Tibial artery (tissue), 4 donors: ENCODE data around the gene CINP.
"Not testable (repeated sequence)": the region's sequence is repeated elsewhere in the genome, so short reads cannot be mapped to it uniquely, and the experiment has no call there.

Source experiments
- DNase-seq, 2 donors: peaks; one replicate each; pipeline ENCODE4 v3.0.0-alpha.2; 2019
- H3K27ac ChIP-seq, 2 donors: fragments of 200-600 bp; sonication (generic) in 1 of 2; 1 replicate in 1 of 2; 2 replicates in 1 of 2; pipeline ENCODE4 v1.5.1; 2018 to 2019; ENCODE audit warnings: mild to moderate bottlenecking in 1 of 2
- H3K27me3 ChIP-seq, 2 donors: fragments of 200-600 bp; sonication (generic) in 1 of 2; one replicate each; pipeline versions ENCODE4 v1.5.1 to v1.6.0; 2016 to 2019
- H3K36me3 ChIP-seq, 3 donors: fragments of 200-600 bp; sonication (generic) in 2 of 3; one replicate each; pipeline ENCODE4 v1.5.1; 2016 to 2019; ENCODE audit warnings: mild to moderate bottlenecking in 2 of 3
- H3K4me1 ChIP-seq, 4 donors: fragments of 200-600 bp; sonication (generic) in 2 of 4; 1 replicate in 3 of 4; 2 replicates in 1 of 4; pipeline ENCODE4 v1.5.1; 2016 to 2019
- H3K4me3 ChIP-seq, 2 donors: fragments of 200-600 bp; sonication (generic) in 1 of 2; 1 replicate in 1 of 2; 2 replicates in 1 of 2; pipeline ENCODE4 v1.5.1; 2018 to 2019; ENCODE audit warnings: mild to moderate bottlenecking in 2 of 2
- H3K9me3 ChIP-seq, 3 donors: fragments of 200-600 bp; sonication (generic) in 1 of 3; one replicate each; pipeline ENCODE4 v1.5.1; 2016 to 2019
- CTCF ChIP-seq, 2 experiments: fragments of 200-600 bp in 1 of 2; fragments of 450-650 bp in 1 of 2; IDR thresholded peaks; one replicate each; pipeline ENCODE4 v1.5.1; 2017 to 2019; ENCODE audit warnings: antibody characterized with exemption in 2 of 2, mild to moderate bottlenecking in 1 of 2, moderate library complexity in 1 of 2
- intact Hi-C: fragments of 100-400 bp; cut with DNase I; formaldehyde crosslinking; loops from one replicate; pipeline ENCODE4 v1.15.0; 2023; ENCODE audit warnings: low total_unique reads

The CINP gene

GRCh38 chr14:102304611-102305506, 57.8 kb downstream of the CINP start, which contains the start of gene MOK:
Gene MOK (minus strand): TSS chr14:102305164. CDS start chr14:102304968, 196 bp downstream.
- TF ChIP-seq CTCF (IDR thresholded peaks at IDR 0.05): no peak
- intact Hi-C loops: no loop called here
- H3K27ac ChIP-seq: peak within 1 kb of the TSS; percentile 68 to 75

GRCh38 chr14:102303664-102304063, 59.0 kb downstream of the CINP start:
- no peaks in the 10 kb centered on the region for H3K36me3 ChIP-seq
- DNase-seq: no peak
- H3K27me3 ChIP-seq: no peaks in the 10 kb centered on the region
- no peak overlapping the region for H3K4me3 ChIP-seq
- no peaks in the 10 kb centered on the region for H3K9me3 ChIP-seq
- peaks cover 0 to 7% (median 2%) of the 10 kb centered on the region in 4 donors for H3K4me1 ChIP-seq
- intact Hi-C loops: no loop called here
- no peak for TF ChIP-seq CTCF (IDR thresholded peaks at IDR 0.05)
- H3K27ac ChIP-seq: no peak overlapping the region

More at GRCh38 chr14:102304611-102305506, 57.8 kb downstream of the CINP start, which contains the start of gene MOK:
- peak; percentile 94 to 97 for DNase-seq
- Histone ChIP-seq H3K4me3 (peak within 1 kb of the TSS; percentile 77 to 94), H3K4me1 (peaks cover 0 to 7% (median 2%) of the 10 kb centered on the region in 4 donors), H3K27me3 (no peaks in the 10 kb centered on the region), H3K36me3 (no peaks in the 10 kb centered on the region), H3K9me3 (no peaks in the 10 kb centered on the region)

GRCh38 chr14:102298303-102299070, 64.2 kb downstream of the CINP start:
- H3K4me3 ChIP-seq, H3K27ac ChIP-seq, H3K9me3 ChIP-seq, H3K36me3 ChIP-seq, DNase-seq, intact Hi-C loops, H3K27me3 ChIP-seq, H3K4me1 ChIP-seq: not testable (repeated sequence)
